WTC11 (cell line): Measurements from ENCODE around the gene CGNL1. TPM values are rescaled to one million over a fixed set of nuclear protein-coding genes. Genes with fewer than 3 reads are reported as not detected.
A peak's percentile ranks its signal among the peaks of the same experiment; 100 is the strongest.

ENCODE experiments used
- ATAC-seq: fragments of 200-7000 bp; cut with Tn5 transposase; 2 replicates; pipeline ENCODE4 v1.10.0; 2021; ENCODE audit warnings: mild to moderate bottlenecking, moderate library complexity
- CTCF ChIA-PET: fragments of 300-600 bp; sonication (Branson Sonifier 250); formaldehyde crosslinking; loops from one replicate; lab custom pipeline; 2021; ENCODE audit warnings: antibody characterized with exemption; lab: Charles Lee
- POLR2A ChIA-PET: fragments of 350-600 bp; sonication (Branson Sonifier 250); formaldehyde crosslinking; loops from one replicate; lab custom pipeline; 2021; ENCODE audit warnings: antibody characterized with exemption; lab: Charles Lee
- DNase-seq: peaks from one replicate; pipeline ENCODE4 v3.0.0; 2021; ENCODE audit warnings: low spot score
- H3K27ac Mint-ChIP-seq: 2 replicates; pipeline ENCODE4 v1.8.0; 2021; ENCODE audit warnings: mixed read lengths
- H3K27me3 Mint-ChIP-seq: 2 replicates; pipeline ENCODE4 v1.8.0; 2021; ENCODE audit warnings: low read depth, mild to moderate bottlenecking, moderate library complexity, mixed read lengths
- H3K36me3 Mint-ChIP-seq: 2 replicates; pipeline ENCODE4 v1.8.0; 2021; ENCODE audit warnings: mixed read lengths
- H3K4me1 Mint-ChIP-seq: 2 replicates; pipeline ENCODE4 v1.8.0; 2022; ENCODE audit warnings: mixed read lengths
- H3K4me3 Mint-ChIP-seq: 2 replicates; pipeline ENCODE4 v1.8.0; 2021; ENCODE audit warnings: mild to moderate bottlenecking, moderate library complexity, mixed read lengths
- H3K9me3 Mint-ChIP-seq: 2 replicates; pipeline ENCODE4 v1.8.0; 2021; ENCODE audit warnings: mixed read lengths
- ATF1 ChIP-seq: sonication (generic); formaldehyde crosslinking; IDR thresholded peaks from 2 replicates; pipeline ENCODE4 v1.8.1; 2023; ENCODE audit warnings: mild to moderate bottlenecking, moderate library complexity, missing genetic modification reagents
- CREB1 ChIP-seq: sonication (generic); formaldehyde crosslinking; IDR thresholded peaks from 2 replicates; pipeline ENCODE4 v1.8.0; 2023; ENCODE audit warnings: mild to moderate bottlenecking, missing genetic modification reagents
- EMX1 ChIP-seq: fragments of 250-450 bp; sonication (Bioruptor Pico); IDR thresholded peaks from 2 replicates; pipeline ENCODE4 v1.8.0; 2021; ENCODE audit warnings: mild to moderate bottlenecking
- FOXP1 ChIP-seq: sonication (generic); formaldehyde crosslinking; IDR thresholded peaks from 2 replicates; pipeline ENCODE4 v1.8.0; 2022; ENCODE audit warnings: missing genetic modification reagents, mild to moderate bottlenecking, moderate library complexity, borderline replicate concordance
- GABPB1 ChIP-seq: sonication (generic); formaldehyde crosslinking; IDR thresholded peaks from 2 replicates; pipeline ENCODE4 v1.8.1; 2023; ENCODE audit warnings: mild to moderate bottlenecking, missing genetic modification reagents
- GRHL2 ChIP-seq: fragments of 250-450 bp; sonication (Bioruptor Pico); IDR thresholded peaks from 2 replicates; pipeline ENCODE4 v1.8.0; 2022; ENCODE audit warnings: mild to moderate bottlenecking, moderate library complexity; ENCODE audit not compliant: insufficient replicate concordance, severe bottlenecking
- KAT7 ChIP-seq: sonication (generic); formaldehyde crosslinking; IDR thresholded peaks from 2 replicates; pipeline ENCODE4 v1.8.1; 2023; ENCODE audit warnings: missing genetic modification reagents, mild to moderate bottlenecking, borderline replicate concordance
- MXD4 ChIP-seq: fragments of 250-450 bp; sonication (Bioruptor Pico); IDR thresholded peaks from 2 replicates; pipeline ENCODE4 v1.8.0; 2021; ENCODE audit warnings: mild to moderate bottlenecking, moderate library complexity, borderline replicate concordance
- MYBL2 ChIP-seq: sonication (generic); formaldehyde crosslinking; IDR thresholded peaks from 2 replicates; pipeline ENCODE4 v1.8.1; 2023; ENCODE audit warnings: mild to moderate bottlenecking, moderate library complexity, missing genetic modification reagents
- NFYB ChIP-seq: sonication (generic); formaldehyde crosslinking; conservative IDR thresholded peaks from 2 replicates; pipeline ENCODE4 v1.8.0; 2022; ENCODE audit warnings: low read depth, missing genetic modification reagents
- TEAD4 ChIP-seq: sonication (generic); formaldehyde crosslinking; IDR thresholded peaks from 2 replicates; pipeline ENCODE4 v1.8.0; 2022; ENCODE audit warnings: mild to moderate bottlenecking, missing genetic modification reagents
- ZMAT4 ChIP-seq: fragments of 250-450 bp; sonication (Bioruptor Pico); IDR thresholded peaks from 2 replicates; pipeline ENCODE4 v1.9.0; 2021; ENCODE audit warnings: mild to moderate bottlenecking
- ZNF138 ChIP-seq: sonication (generic); formaldehyde crosslinking; conservative IDR thresholded peaks from 2 replicates; pipeline ENCODE4 v1.8.1; 2022; ENCODE audit warnings: mild to moderate bottlenecking, moderate library complexity, missing genetic modification reagents
- ZNF416 ChIP-seq: fragments of 250-450 bp; sonication (Bioruptor Pico); IDR thresholded peaks from 2 replicates; pipeline ENCODE4 v1.9.0; 2021; ENCODE audit warnings: mild to moderate bottlenecking, inconsistent platforms
- ZNF423 ChIP-seq: fragments of 250-450 bp; sonication (Bioruptor Pico); IDR thresholded peaks from 2 replicates; pipeline ENCODE4 v2.1.2; 2022; ENCODE audit warnings: mild to moderate bottlenecking, moderate library complexity
- ZSCAN18 ChIP-seq: fragments of 250-450 bp; sonication (Bioruptor Pico); IDR thresholded peaks from 2 replicates; pipeline ENCODE4 v2.1.2; 2022; ENCODE audit warnings: mild to moderate bottlenecking, moderate library complexity
- total RNA-seq: library from RNA; stranded (reverse); gene quantifications from 3 replicates; pipeline ENCODE4 v1.2.3, GENCODE V29; 2021
- TF ChIP-seq, protein P1 (sequence below): sonication (generic); formaldehyde crosslinking; IDR thresholded peaks from 2 replicates; pipeline ENCODE4 v1.8.1; 2022; ENCODE audit warnings: mild to moderate bottlenecking, missing genetic modification reagents, moderate library complexity, borderline replicate concordance
- TF ChIP-seq, protein P2 (sequence below): sonication (generic); formaldehyde crosslinking; IDR thresholded peaks from 2 replicates; pipeline ENCODE4 v1.8.1; 2023; ENCODE audit warnings: mild to moderate bottlenecking, missing genetic modification reagents
- TF ChIP-seq, protein P3 (sequence below): fragments of 250-450 bp; sonication (Bioruptor Pico); IDR thresholded peaks from 2 replicates; pipeline ENCODE4 v1.9.0; 2021; ENCODE audit warnings: mild to moderate bottlenecking, borderline replicate concordance
- TF ChIP-seq, protein P4 (sequence below): sonication (generic); formaldehyde crosslinking; conservative IDR thresholded peaks from 2 replicates; pipeline ENCODE4 v1.8.1; 2022; ENCODE audit warnings: mild to moderate bottlenecking, missing genetic modification reagents
- TF ChIP-seq, protein P5 (sequence below): sonication (generic); formaldehyde crosslinking; IDR thresholded peaks from 2 replicates; pipeline ENCODE4 v1.8.1; 2022; ENCODE audit warnings: low read depth, missing genetic modification reagents, borderline replicate concordance

The CGNL1 gene
- total RNA-seq, 1 experiment from 2014 or later: 57.3 TPM

GRCh38 chr15:57553526-57553925 is 177.2 kb downstream of the CGNL1 start:
- POLR2A ChIA-PET: no interaction called here
- peaks cover 33% of the 10 kb centered on the region for H3K4me1 Mint-ChIP-seq

GRCh38 chr15:57554063-57554811 is 177.9 kb downstream of the CGNL1 start:
- Mint-ChIP-seq H3K9me3 (no peaks in the 10 kb centered on the region), H3K4me1 (peaks cover 33% of the 10 kb centered on the region), H3K4me3 (no peak overlapping the region), H3K27me3 (no peaks in the 10 kb centered on the region), H3K27ac (peak overlapping the region; percentile 57), H3K36me3 (peaks cover 24% of the 10 kb centered on the region)
- CTCF ChIA-PET: interaction anchor here (0.5 to 3.8 kb wide), 11 partner anchors 12 to 222 kb away, joined by 3 to 43 read pairs (median 4); partner anchors contain the start of gene POLR2M
- ATAC-seq (no peak), DNase-seq (no peak)
- POLR2A ChIA-PET: no interaction called here
- TF ChIP-seq FOXP1 (CRISPR knock-in tag) (no peak), KAT7 (CRISPR knock-in tag) (no peak), GABPB1 (no peak), EMX1 (no peak), ZMAT4 (CRISPR knock-in tag) (no peak)
- TF ChIP-seq, protein P1, sequence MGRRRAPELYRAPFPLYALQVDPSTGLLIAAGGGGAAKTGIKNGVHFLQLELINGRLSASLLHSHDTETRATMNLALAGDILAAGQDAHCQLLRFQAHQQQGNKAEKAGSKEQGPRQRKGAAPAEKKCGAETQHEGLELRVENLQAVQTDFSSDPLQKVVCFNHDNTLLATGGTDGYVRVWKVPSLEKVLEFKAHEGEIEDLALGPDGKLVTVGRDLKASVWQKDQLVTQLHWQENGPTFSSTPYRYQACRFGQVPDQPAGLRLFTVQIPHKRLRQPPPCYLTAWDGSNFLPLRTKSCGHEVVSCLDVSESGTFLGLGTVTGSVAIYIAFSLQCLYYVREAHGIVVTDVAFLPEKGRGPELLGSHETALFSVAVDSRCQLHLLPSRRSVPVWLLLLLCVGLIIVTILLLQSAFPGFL (CRISPR knock-in tag): no peak

More at GRCh38 chr15:57553526-57553925, 177.2 kb downstream of the CGNL1 start:
- Mint-ChIP-seq H3K4me3 (no peak overlapping the region), H3K36me3 (peaks cover 30% of the 10 kb centered on the region), H3K27ac (no peak overlapping the region), H3K27me3 (no peaks in the 10 kb centered on the region), H3K9me3 (no peaks in the 10 kb centered on the region)
- ATAC-seq (peak; percentile 57), DNase-seq (peak; percentile 29)
- TF ChIP-seq ZNF138 (CRISPR knock-in tag) (no peak), CREB1 (no peak), NFYB (CRISPR knock-in tag) (no peak), TEAD4 (no peak), MYBL2 (CRISPR knock-in tag) (no peak), ATF1 (no peak), ZNF416 (CRISPR knock-in tag) (no peak), MXD4 (CRISPR knock-in tag) (no peak), ZSCAN18 (CRISPR knock-in tag) (no peak), ZNF423 (CRISPR knock-in tag) (no peak), GRHL2 (no peak)
- TF ChIP-seq, protein P2, sequence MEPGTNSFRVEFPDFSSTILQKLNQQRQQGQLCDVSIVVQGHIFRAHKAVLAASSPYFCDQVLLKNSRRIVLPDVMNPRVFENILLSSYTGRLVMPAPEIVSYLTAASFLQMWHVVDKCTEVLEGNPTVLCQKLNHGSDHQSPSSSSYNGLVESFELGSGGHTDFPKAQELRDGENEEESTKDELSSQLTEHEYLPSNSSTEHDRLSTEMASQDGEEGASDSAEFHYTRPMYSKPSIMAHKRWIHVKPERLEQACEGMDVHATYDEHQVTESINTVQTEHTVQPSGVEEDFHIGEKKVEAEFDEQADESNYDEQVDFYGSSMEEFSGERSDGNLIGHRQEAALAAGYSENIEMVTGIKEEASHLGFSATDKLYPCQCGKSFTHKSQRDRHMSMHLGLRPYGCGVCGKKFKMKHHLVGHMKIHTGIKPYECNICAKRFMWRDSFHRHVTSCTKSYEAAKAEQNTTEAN: no peak
- TF ChIP-seq, protein P3, sequence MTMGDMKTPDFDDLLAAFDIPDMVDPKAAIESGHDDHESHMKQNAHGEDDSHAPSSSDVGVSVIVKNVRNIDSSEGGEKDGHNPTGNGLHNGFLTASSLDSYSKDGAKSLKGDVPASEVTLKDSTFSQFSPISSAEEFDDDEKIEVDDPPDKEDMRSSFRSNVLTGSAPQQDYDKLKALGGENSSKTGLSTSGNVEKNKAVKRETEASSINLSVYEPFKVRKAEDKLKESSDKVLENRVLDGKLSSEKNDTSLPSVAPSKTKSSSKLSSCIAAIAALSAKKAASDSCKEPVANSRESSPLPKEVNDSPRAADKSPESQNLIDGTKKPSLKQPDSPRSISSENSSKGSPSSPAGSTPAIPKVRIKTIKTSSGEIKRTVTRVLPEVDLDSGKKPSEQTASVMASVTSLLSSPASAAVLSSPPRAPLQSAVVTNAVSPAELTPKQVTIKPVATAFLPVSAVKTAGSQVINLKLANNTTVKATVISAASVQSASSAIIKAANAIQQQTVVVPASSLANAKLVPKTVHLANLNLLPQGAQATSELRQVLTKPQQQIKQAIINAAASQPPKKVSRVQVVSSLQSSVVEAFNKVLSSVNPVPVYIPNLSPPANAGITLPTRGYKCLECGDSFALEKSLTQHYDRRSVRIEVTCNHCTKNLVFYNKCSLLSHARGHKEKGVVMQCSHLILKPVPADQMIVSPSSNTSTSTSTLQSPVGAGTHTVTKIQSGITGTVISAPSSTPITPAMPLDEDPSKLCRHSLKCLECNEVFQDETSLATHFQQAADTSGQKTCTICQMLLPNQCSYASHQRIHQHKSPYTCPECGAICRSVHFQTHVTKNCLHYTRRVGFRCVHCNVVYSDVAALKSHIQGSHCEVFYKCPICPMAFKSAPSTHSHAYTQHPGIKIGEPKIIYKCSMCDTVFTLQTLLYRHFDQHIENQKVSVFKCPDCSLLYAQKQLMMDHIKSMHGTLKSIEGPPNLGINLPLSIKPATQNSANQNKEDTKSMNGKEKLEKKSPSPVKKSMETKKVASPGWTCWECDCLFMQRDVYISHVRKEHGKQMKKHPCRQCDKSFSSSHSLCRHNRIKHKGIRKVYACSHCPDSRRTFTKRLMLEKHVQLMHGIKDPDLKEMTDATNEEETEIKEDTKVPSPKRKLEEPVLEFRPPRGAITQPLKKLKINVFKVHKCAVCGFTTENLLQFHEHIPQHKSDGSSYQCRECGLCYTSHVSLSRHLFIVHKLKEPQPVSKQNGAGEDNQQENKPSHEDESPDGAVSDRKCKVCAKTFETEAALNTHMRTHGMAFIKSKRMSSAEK: no peak
- TF ChIP-seq, protein P4, sequence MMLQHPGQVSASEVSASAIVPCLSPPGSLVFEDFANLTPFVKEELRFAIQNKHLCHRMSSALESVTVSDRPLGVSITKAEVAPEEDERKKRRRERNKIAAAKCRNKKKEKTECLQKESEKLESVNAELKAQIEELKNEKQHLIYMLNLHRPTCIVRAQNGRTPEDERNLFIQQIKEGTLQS: no peak
- TF ChIP-seq, protein P5, sequence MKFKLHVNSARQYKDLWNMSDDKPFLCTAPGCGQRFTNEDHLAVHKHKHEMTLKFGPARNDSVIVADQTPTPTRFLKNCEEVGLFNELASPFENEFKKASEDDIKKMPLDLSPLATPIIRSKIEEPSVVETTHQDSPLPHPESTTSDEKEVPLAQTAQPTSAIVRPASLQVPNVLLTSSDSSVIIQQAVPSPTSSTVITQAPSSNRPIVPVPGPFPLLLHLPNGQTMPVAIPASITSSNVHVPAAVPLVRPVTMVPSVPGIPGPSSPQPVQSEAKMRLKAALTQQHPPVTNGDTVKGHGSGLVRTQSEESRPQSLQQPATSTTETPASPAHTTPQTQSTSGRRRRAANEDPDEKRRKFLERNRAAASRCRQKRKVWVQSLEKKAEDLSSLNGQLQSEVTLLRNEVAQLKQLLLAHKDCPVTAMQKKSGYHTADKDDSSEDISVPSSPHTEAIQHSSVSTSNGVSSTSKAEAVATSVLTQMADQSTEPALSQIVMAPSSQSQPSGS (CRISPR knock-in tag): no peak
- CTCF ChIA-PET: interaction anchor here (1.0 to 3.8 kb wide), 7 partner anchors 11 to 208 kb away, joined by 3 to 43 read pairs (median 5); partner anchors contain the start of gene POLR2M
